ENCODE results near the gene ELOA.

DNA sequence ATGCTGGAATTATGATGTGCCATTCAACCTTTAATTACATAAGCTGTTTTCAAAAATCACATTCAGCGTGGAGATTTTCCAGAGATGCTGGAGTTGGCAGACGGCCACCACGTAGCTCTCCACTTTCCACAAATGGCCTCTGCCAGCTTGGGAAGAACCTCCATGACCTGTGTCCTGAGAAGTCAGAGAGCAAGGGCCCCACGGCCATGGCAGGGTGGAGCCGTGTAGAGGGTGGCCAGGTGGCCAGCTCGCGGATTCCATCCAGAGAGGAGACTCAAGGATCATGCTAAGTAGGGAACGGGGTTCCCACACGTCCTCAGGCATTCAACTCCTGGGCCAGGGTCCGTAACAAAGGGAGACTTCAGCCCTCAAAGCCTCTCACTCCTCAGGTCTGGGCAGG, 58.6 kb downstream of the ELOA start:
- TF ChIP-seq EZH2 (IDR thresholded peaks at IDR 0.05; ENCODE audit: insufficient read depth, poor library complexity, severe bottlenecking) (no peak), EZH2phosphoT487 (IDR thresholded peaks at IDR 0.05; ENCODE audit: insufficient read depth, low read depth) (no peak)
